ENCODE measurements around the gene DCTN1.

DCTN1 gene

DNA sequence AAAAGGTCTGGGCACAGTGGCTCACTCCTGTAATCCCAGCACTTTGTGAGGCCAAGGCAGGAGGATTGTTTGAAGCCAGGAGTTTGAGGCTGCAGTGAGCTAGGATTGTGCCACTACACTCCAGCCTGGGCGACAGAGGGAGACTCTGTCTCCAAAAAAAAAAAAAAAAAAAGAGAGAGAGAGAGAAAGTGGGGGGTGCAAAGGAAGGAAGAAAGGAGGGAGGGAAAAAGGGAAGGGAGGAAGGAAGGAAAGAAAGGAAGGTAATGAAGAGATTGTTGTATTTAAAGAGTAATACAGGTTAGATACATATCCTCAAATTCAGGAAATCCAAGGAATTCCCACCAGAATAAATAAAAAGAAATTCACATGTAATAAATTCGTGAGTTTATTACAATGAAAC lies 21.8 kb upstream of the DCTN1 start:
- Histone ChIP-seq H3K4me2 (ENCODE audit: low read depth, low read length, poor library complexity, severe bottlenecking) (no peak overlapping the region), H3K27me3 (ENCODE audit: insufficient read depth, low read length, poor library complexity, severe bottlenecking) (no peaks in the 10 kb centered on the region), H3K9ac (ENCODE audit: low read depth, low read length, poor library complexity, severe bottlenecking) (no peak overlapping the region), H4K20me1 (ENCODE audit: insufficient read depth, low read length, poor library complexity, severe bottlenecking) (no peaks in the 10 kb centered on the region), H2AFZ (ENCODE audit: low read length) (no peak overlapping the region), H3K9me3 (ENCODE audit: insufficient read depth, low read depth, low read length) (no peaks in the 10 kb centered on the region), H3F3A (ENCODE audit: low read depth) (no peaks in the 10 kb centered on the region), H3K9me2 (replicated peaks; ENCODE audit: low read depth, low read length) (no peaks in the 10 kb centered on the region), H3K4me1 (ENCODE audit: insufficient read depth, low read length, poor library complexity, severe bottlenecking) (peaks cover 10% of the 10 kb centered on the region), H3K4me3 (ENCODE audit: low read length, poor library complexity, severe bottlenecking) (no peak overlapping the region), H3K79me2 (ENCODE audit: insufficient read depth, low read length) (no peaks in the 10 kb centered on the region), H3K36me3 (ENCODE audit: insufficient read depth, low read length) (no peaks in the 10 kb centered on the region)
- no peak for TF ChIP-seq EZH2phosphoT487 (IDR thresholded peaks at IDR 0.05; ENCODE audit: borderline replicate concordance)
- TF ChIP-seq CTCF (conservative IDR thresholded peaks at IDR 0.05; ENCODE audit: low read length) = no peak

DNA sequence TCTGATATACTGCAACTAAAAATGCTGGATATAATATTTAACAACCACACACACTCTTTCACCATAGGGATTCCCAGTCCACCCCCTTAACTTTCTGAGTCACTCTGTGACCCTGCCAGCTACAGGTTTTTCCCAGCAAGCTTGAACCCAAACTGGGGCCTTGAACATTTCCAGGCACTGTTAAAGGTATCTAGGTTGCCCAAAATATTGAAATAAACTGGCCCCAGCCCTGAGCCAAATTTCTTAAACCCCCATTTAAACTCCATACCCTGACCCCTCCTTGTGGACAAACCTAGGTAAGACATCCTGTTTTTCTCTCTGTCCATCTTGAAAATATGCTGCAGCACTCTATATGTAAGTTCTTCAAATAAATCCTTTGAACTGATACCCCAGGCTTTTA lies 19.7 kb upstream of the DCTN1 start:
- no peak overlapping the region for H3K4me2 ChIP-seq (ENCODE audit: low read depth, low read length, poor library complexity, severe bottlenecking)
- no peaks in the 10 kb centered on the region for H3F3A ChIP-seq (ENCODE audit: low read depth)
- H3K9me3 ChIP-seq (ENCODE audit: insufficient read depth, low read depth, low read length) = no peaks in the 10 kb centered on the region
- peak overlapping the region; percentile 98 for H2AFZ ChIP-seq (ENCODE audit: low read length)
- H3K27me3 ChIP-seq (ENCODE audit: insufficient read depth, low read length, poor library complexity, severe bottlenecking) = no peaks in the 10 kb centered on the region
- no peak overlapping the region for H3K9ac ChIP-seq (ENCODE audit: low read depth, low read length, poor library complexity, severe bottlenecking)
- no peaks in the 10 kb centered on the region for H4K20me1 ChIP-seq (ENCODE audit: insufficient read depth, low read length, poor library complexity, severe bottlenecking)
- H3K79me2 ChIP-seq (ENCODE audit: insufficient read depth, low read length) = no peaks in the 10 kb centered on the region
- no peak overlapping the region for H3K4me3 ChIP-seq (ENCODE audit: low read length, poor library complexity, severe bottlenecking)
- no peaks in the 10 kb centered on the region for H3K4me1 ChIP-seq (ENCODE audit: insufficient read depth, low read length, poor library complexity, severe bottlenecking)
- no peaks in the 10 kb centered on the region for H3K9me2 ChIP-seq (replicated peaks; ENCODE audit: low read depth, low read length)
- peak; percentile 82 for TF ChIP-seq CTCF (conservative IDR thresholded peaks at IDR 0.05; ENCODE audit: low read length)
- no peak for TF ChIP-seq EZH2phosphoT487 (IDR thresholded peaks at IDR 0.05; ENCODE audit: borderline replicate concordance)
- no peaks in the 10 kb centered on the region for H3K36me3 ChIP-seq (ENCODE audit: insufficient read depth, low read length)

GRCh38 chr2:74396149-74396548 lies 16.0 kb upstream of the DCTN1 start:
- Histone ChIP-seq H3K9me2 (replicated peaks; ENCODE audit: low read depth, low read length) (no peaks in the 10 kb centered on the region), H3K79me2 (ENCODE audit: insufficient read depth, low read length) (peaks cover 6% of the 10 kb centered on the region), H3K36me3 (ENCODE audit: insufficient read depth, low read length) (no peaks in the 10 kb centered on the region), H2AFZ (ENCODE audit: low read length) (no peak overlapping the region), H3K9me3 (ENCODE audit: insufficient read depth, low read depth, low read length) (no peaks in the 10 kb centered on the region), H4K20me1 (ENCODE audit: insufficient read depth, low read length, poor library complexity, severe bottlenecking) (peaks cover 1% of the 10 kb centered on the region), H3F3A (ENCODE audit: low read depth) (no peaks in the 10 kb centered on the region), H3K9ac (ENCODE audit: low read depth, low read length, poor library complexity, severe bottlenecking) (no peak overlapping the region), H3K27me3 (ENCODE audit: insufficient read depth, low read length, poor library complexity, severe bottlenecking) (no peaks in the 10 kb centered on the region), H3K4me3 (ENCODE audit: low read length, poor library complexity, severe bottlenecking) (no peak overlapping the region), H3K4me1 (ENCODE audit: insufficient read depth, low read length, poor library complexity, severe bottlenecking) (peaks cover 2% of the 10 kb centered on the region), H3K4me2 (ENCODE audit: low read depth, low read length, poor library complexity, severe bottlenecking) (no peak overlapping the region)
- TF ChIP-seq EZH2phosphoT487 (IDR thresholded peaks at IDR 0.05; ENCODE audit: borderline replicate concordance) (no peak), CTCF (conservative IDR thresholded peaks at IDR 0.05; ENCODE audit: low read length) (no peak)

Data from Loucy (cell line).